NCI-H2227 treated with DMSO at 0.1 percent for 48 hours (cell line): ENCODE data around the gene CCL3.
"Not testable (repeated sequence)": the region's sequence is repeated elsewhere in the genome, so short reads cannot be mapped to it uniquely, and the experiment has no call there.

Source experiments
- DNase-seq: peaks from one replicate; lab custom pipeline; 2025; lab: John Stamatoyannopoulos, UW

The CCL3 gene

GRCh38 chr17:36086791-36087190 lies 3.2 kb downstream of the CCL3 start:
- no peak for DNase-seq

- no peak for DNase-seq
Measured at GRCh38 chr17:36085765-36086164, 4.2 kb downstream of the CCL3 start.

GRCh38 chr17:36083691-36084090 lies 6.3 kb downstream of the CCL3 start:
- DNase-seq = not testable (repeated sequence)

GRCh38 chr17:36082482-36083120 lies 7.3 kb downstream of the CCL3 start:
- not testable (repeated sequence) for DNase-seq

- not testable (repeated sequence) for DNase-seq
Measured at GRCh38 chr17:36081681-36082471, 8.1 kb downstream of the CCL3 start.

- DNase-seq = no peak
Measured at GRCh38 chr17:36074365-36074764, 15.6 kb downstream of the CCL3 start.

GRCh38 chr17:36072431-36073121 lies 17.4 kb downstream of the CCL3 start:
- DNase-seq = no peak

GRCh38 chr17:36071751-36072150 lies 18.2 kb downstream of the CCL3 start:
- no peak for DNase-seq

GRCh38 chr17:36070427-36070826 lies 19.5 kb downstream of the CCL3 start:
- DNase-seq = no peak

- no peak for DNase-seq
Measured at GRCh38 chr17:36069136-36069535, 20.8 kb downstream of the CCL3 start.

GRCh38 chr17:36068524-36068923 lies 21.4 kb downstream of the CCL3 start:
- DNase-seq = no peak

GRCh38 chr17:36066365-36066985 lies 23.5 kb downstream of the CCL3 start:
- DNase-seq = no peak

- no peak for DNase-seq
Measured at GRCh38 chr17:36063786-36064541, 26.0 kb downstream of the CCL3 start, which contains the start of gene CCL18. TSS of gene CCL18 (plus strand) at chr17:36064272. CDS start at chr17:36064343, 71 bp downstream.

GRCh38 chr17:36060816-36061215 lies 29.1 kb downstream of the CCL3 start:
- no peak for DNase-seq

GRCh38 chr17:36059406-36059805 lies 30.5 kb downstream of the CCL3 start:
- no peak for DNase-seq

GRCh38 chr17:36057911-36058310 lies 32.0 kb downstream of the CCL3 start:
- no peak for DNase-seq

- no peak for DNase-seq
Measured at GRCh38 chr17:36055921-36056520, 33.9 kb downstream of the CCL3 start.

GRCh38 chr17:36055171-36055570 lies 34.8 kb downstream of the CCL3 start:
- no peak for DNase-seq

- DNase-seq = no peak
Measured at GRCh38 chr17:36049643-36050042, 40.3 kb downstream of the CCL3 start.

- no peak for DNase-seq
Measured at GRCh38 chr17:36048066-36048465, 41.9 kb downstream of the CCL3 start.
